ENCODE results near the gene LTC4S. TPM values are rescaled to one million over a fixed set of nuclear protein-coding genes. Genes with fewer than 3 reads are reported as not detected.
A peak's percentile ranks its signal among the peaks of the same experiment; 100 is the strongest.

The LTC4S gene
- total RNA-seq, 4 donors from 2014 or later = 3.0 to 3.8 (median 3.2) TPM; not detected in 1

- WGBS, 2 donors (ENCODE audit: low coverage in 1 of 2) = 92 to 100% methylated on average over 3 to 5 of the region's 5 CpGs
- Histone ChIP-seq H3K27me3 (no peaks in the 10 kb centered on the region), H3K27ac (no peak overlapping the region), H3K4me1 (peaks cover 13 to 45% (median 30%) of the 10 kb centered on the region in 4 donors), H3K4me3 (no peak overlapping the region), H3K9me3 (no peaks in the 10 kb centered on the region), H3K36me3 (no peaks in the 10 kb centered on the region)
- in situ Hi-C loops (cut with MboI; ENCODE audit: low pct_ligation_motif_present in 1 of 4, low pct_unique_long_range_greater_than_20kb in 1 of 4, low sequenced_read_pairs in 3 of 4) (no loop called here), intact Hi-C loops (cut with DNase I; ENCODE audit: low total_unique reads) (no loop called here)
- DNase-seq = no peak
- no peak for TF ChIP-seq POLR2AphosphoS5 (IDR thresholded peaks at IDR 0.05)
- TF ChIP-seq CTCF (IDR thresholded peaks at IDR 0.05) = no peak
- no peak for TF ChIP-seq EP300 (IDR thresholded peaks at IDR 0.05; ENCODE audit: low read depth)
- TF ChIP-seq POLR2A (IDR thresholded peaks at IDR 0.05) = no peak
These were observed 39.8 kb upstream of the LTC4S start for GRCh38 chr5:179753971-179754370.

GRCh38 chr5:179755022-179755421, 38.8 kb upstream of the LTC4S start:
- in situ Hi-C loops (cut with MboI; ENCODE audit: low pct_ligation_motif_present in 1 of 4, low pct_unique_long_range_greater_than_20kb in 1 of 4, low sequenced_read_pairs in 3 of 4) (no loop called here), intact Hi-C loops (cut with DNase I; ENCODE audit: low total_unique reads) (no loop called here)
- peaks cover 13 to 53% (median 30%) of the 10 kb centered on the region in 4 donors for H3K4me1 ChIP-seq
- no peak for DNase-seq
- WGBS, 2 donors (ENCODE audit: low coverage in 1 of 2) = 25% methylated on average over 2 of the region's 2 CpGs; no CpG with 5 or more reads in 1 of the 2 donors
- H3K27me3 ChIP-seq = no peaks in the 10 kb centered on the region
- H3K27ac ChIP-seq = peak overlapping the region; percentile 10 to 25 (median 16)
- no peaks in the 10 kb centered on the region for H3K9me3 ChIP-seq
- no peak for TF ChIP-seq POLR2A (IDR thresholded peaks at IDR 0.05)
- no peak for TF ChIP-seq POLR2AphosphoS5 (IDR thresholded peaks at IDR 0.05)
- TF ChIP-seq CTCF (IDR thresholded peaks at IDR 0.05) = no peak
- TF ChIP-seq EP300 (IDR thresholded peaks at IDR 0.05; ENCODE audit: low read depth) = no peak
- H3K4me3 ChIP-seq = no peak overlapping the region
- no peaks in the 10 kb centered on the region for H3K36me3 ChIP-seq

- WGBS, 2 donors (ENCODE audit: low coverage in 1 of 2) = 91% methylated on average over 8 of the region's 8 CpGs; no CpG with 5 or more reads in 1 of the 2 donors
- TF ChIP-seq CTCF (IDR thresholded peaks at IDR 0.05) = no peak
- TF ChIP-seq POLR2A (IDR thresholded peaks at IDR 0.05) = no peak
- TF ChIP-seq EP300 (IDR thresholded peaks at IDR 0.05; ENCODE audit: low read depth) = no peak
- TF ChIP-seq POLR2AphosphoS5 (IDR thresholded peaks at IDR 0.05) = no peak
- H3K4me1 ChIP-seq = peaks cover 32 to 83% (median 55%) of the 10 kb centered on the region in 4 donors
These were observed 34.8 kb upstream of the LTC4S start for GRCh38 chr5:179758955-179759354.

GRCh38 chr5:179759581-179760551, 33.9 kb upstream of the LTC4S start:
- H3K4me3 ChIP-seq = no peak overlapping the region
- in situ Hi-C loops (cut with MboI; ENCODE audit: low pct_ligation_motif_present in 1 of 4, low pct_unique_long_range_greater_than_20kb in 1 of 4, low sequenced_read_pairs in 3 of 4) (no loop called here), intact Hi-C loops (cut with DNase I; ENCODE audit: low total_unique reads) (no loop called here)
- H3K27ac ChIP-seq = no peak overlapping the region
- H3K4me1 ChIP-seq = peaks cover 30 to 78% (median 49%) of the 10 kb centered on the region in 4 donors
- H3K9me3 ChIP-seq = no peaks in the 10 kb centered on the region
- no peak for DNase-seq
- H3K36me3 ChIP-seq = no peaks in the 10 kb centered on the region
- TF ChIP-seq EP300 (IDR thresholded peaks at IDR 0.05; ENCODE audit: low read depth) = no peak
- TF ChIP-seq POLR2A (IDR thresholded peaks at IDR 0.05) = no peak
- no peak for TF ChIP-seq CTCF (IDR thresholded peaks at IDR 0.05)
- TF ChIP-seq POLR2AphosphoS5 (IDR thresholded peaks at IDR 0.05) = no peak
- H3K27me3 ChIP-seq = no peaks in the 10 kb centered on the region
- WGBS, 2 donors (ENCODE audit: low coverage in 1 of 2) = 77 to 80% methylated on average over 5 to 9 of the region's 9 CpGs

More at GRCh38 chr5:179758955-179759354, 34.8 kb upstream of the LTC4S start:
- H3K9me3 ChIP-seq = no peaks in the 10 kb centered on the region
- no peaks in the 10 kb centered on the region for H3K27me3 ChIP-seq
- in situ Hi-C loops (cut with MboI; ENCODE audit: low pct_ligation_motif_present in 1 of 4, low pct_unique_long_range_greater_than_20kb in 1 of 4, low sequenced_read_pairs in 3 of 4) (no loop called here), intact Hi-C loops (cut with DNase I; ENCODE audit: low total_unique reads) (no loop called here)
- no peaks in the 10 kb centered on the region for H3K36me3 ChIP-seq
- H3K4me3 ChIP-seq = no peak overlapping the region
- DNase-seq = no peak
- H3K27ac ChIP-seq = no peak overlapping the region
